AML-193 (cell line): Measurements from ENCODE around the gene TIGD6.
"Not testable (repeated sequence)": the region's sequence is repeated elsewhere in the genome, so short reads cannot be mapped to it uniquely, and the experiment has no call there.

Experiments used
- DNase-seq, 2 experiments: peaks; one replicate each; lab custom pipeline; 2025; lab: John Stamatoyannopoulos, UW

The TIGD6 gene

GRCh38 chr5:149975409-149975808 lies 25.0 kb downstream of the TIGD6 start:
- DNase-seq: no peak

GRCh38 chr5:149969181-149969930 lies 31.1 kb downstream of the TIGD6 start:
- DNase-seq: no peak

DNA sequence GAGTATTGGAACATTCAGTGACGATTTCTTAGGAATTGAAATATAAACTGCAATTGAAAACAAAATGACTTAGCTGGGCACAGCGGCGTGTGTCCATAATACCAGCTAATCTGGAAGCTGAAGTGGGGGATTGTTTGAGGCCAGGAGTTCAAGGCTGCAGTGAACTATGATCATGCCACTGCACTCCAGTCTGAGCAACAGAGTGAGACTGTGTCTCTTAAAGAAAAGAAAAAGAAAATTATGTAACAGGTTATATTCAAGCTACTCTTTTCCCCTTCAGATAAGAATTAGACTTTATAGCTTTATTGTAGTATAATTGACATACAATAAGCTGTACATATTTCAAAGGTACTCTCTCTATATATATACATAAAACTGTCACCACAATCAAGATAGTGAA lies 33.5 kb downstream of the TIGD6 start:
- no peak for DNase-seq

GRCh38 chr5:149963729-149964128 lies 36.7 kb downstream of the TIGD6 start:
- DNase-seq: no peak

- DNase-seq: no peak
These were observed 37.7 kb downstream of the TIGD6 start for GRCh38 chr5:149962601-149963300.

- DNase-seq: peak; percentile 43 to 56
These were observed 38.5 kb downstream of the TIGD6 start for GRCh38 chr5:149961957-149962409.

DNA sequence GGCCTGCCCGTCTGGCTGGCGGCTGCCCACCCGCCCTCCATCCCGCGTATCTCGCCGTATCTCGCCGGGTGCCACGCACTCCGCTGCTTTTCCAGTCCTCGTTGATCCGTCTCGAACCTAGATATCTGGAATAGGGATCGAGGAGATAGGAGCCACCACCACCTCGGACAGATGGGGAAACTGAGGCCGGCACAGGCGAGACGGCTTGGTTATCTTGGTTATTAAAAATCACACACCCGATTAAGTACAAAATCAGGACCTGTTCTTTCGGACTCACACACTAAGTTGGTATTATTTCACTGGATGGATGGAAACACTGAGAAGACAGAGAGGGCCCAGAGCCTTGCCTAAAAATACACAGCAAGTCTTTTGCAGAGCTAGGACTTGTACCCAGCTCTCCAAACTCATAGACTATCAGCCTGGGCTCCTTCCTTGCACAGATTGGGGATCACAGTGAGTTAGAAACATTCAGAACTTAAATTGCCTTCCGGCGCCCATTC lies 39.2 kb downstream of the TIGD6 start:
- no peak for DNase-seq

DNA sequence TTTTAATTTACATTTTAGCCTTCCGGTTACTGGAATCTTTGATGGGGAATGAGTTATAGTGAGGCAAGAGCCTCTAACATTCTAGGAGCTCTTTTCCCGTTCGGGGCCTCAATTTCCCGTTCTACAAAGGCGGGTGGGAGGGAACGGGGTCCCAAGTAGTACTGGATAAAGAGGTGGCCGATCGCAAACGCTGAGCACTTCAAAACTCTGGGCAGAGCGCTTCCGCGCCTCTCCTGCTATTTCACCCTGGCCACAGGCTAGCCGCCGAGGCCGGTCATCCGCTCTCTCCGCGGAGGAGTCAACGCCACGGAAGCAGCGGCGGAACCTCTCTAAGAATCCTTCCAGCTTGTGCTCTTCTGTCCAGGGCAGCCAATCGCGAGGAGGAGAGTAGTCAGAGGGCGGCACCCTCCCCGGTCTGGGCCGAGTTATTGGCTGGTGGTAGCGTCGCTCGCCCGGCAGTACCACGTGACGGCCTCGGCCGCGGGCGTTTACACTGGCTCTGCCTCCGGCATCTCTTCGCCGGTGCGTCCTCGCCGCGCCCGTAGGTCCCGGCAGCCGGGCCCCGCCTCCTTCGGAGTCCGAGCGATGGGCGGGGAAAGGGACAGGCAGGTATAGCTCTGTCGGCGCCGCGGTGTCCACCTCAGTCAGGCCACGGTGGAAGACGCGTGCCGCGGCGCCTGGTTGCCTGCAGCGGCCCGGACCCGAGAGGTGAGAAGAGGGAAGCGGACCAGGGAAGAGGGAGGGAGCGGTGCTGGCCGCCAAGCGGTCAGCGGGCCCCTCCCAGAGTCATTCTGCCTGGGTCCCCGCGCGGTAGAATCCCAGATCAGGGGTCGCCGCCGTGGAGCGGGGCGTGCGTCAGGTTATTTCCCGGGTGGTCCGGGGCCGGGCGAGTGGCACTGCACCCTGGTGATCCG lies 39.9 kb downstream of the TIGD6 start, which contains the start of gene SLC26A2:
TSS of gene SLC26A2 (plus strand) at position 487 of the 914 bp plus-strand sequence. CDS start 16,895 bp downstream, outside the sequence.
- peak; percentile 96 for DNase-seq

GRCh38 chr5:149959406-149960236 lies 40.8 kb downstream of the TIGD6 start:
- peak; percentile 50 to 57 for DNase-seq

DNA sequence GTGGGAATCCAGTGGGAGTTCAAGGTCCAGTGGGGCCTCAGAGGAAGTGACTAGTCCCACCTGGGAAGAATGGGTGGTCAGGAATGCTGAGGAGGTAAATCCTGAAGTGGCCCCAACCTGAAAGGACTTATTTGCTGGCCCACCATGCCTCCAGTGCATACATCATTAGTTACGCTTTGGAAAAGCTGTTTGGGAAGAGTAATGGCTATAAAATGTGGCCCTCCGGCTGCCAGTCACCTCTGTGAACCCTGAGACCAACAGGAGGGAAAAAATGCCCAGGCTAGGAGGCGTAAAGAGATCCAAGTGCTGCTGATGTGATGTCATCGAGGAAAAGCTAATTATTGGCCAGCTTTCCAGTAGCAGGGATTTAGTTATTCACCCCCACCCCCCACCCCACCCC lies 42.6 kb downstream of the TIGD6 start:
- no peak for DNase-seq

- no peak for DNase-seq
These were observed 43.8 kb downstream of the TIGD6 start for GRCh38 chr5:149956685-149957084.

DNA sequence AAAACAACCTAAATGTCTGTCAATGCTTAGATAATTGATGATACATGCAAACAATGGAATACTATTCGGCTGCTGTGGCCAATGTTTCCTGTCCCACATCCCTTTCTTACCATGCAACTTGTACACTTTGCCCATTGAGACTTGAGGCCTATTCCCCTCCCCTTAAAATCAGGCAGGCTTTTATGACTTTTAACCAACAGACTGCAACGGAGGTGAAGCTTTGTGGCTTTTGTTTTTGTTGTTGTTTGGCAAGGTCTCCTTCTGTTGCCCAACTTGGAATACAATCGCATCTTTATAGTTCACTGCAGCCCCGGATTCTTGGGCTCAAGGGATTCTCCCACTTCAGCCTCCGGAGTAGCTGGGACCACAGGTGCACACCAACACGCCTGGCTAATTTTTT lies 45.7 kb downstream of the TIGD6 start:
- no peak for DNase-seq

- no peak for DNase-seq
These were observed 46.9 kb downstream of the TIGD6 start for GRCh38 chr5:149953436-149954121.

GRCh38 chr5:149951138-149951749 lies 49.2 kb downstream of the TIGD6 start:
- DNase-seq: peak in 1 of 2 experiments; percentile 5

DNA sequence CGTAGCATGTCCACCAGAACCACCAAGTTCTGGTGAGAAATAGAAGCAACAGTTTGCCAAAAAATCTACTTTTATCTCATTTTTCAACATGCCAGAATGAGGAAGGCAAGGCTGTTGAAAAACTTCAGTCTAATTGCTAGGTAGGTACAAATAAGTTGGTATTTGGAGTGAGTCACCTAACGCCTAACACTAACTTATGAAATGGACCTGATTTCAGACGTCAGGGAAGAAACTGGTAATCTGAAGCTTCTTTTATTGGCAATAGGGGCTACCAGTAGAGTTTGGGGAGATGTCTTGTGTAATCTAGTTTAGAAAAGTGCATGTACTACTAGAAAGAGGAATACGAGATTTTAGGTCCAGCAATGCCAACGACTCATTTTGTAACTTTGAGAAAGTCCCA lies 51.5 kb downstream of the TIGD6 start:
- DNase-seq: no peak

DNA sequence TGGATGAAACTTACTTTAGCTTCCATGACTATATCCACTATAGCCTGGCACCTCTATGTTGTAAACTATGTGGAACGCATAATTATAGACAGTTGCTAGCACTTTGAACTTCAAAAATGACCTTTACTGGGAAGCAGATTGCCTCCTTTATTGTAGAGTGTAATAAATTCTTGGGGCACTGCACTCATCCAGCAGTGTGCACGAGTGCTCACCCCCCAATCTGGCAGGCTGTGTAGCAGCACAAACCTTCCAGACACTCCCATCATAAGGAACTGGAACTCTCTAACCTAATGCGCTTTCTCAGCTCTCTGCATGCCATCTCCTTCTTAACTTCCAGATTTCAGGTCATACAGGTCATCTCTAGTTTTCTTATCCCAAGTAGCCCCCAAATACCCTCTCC lies 54.3 kb downstream of the TIGD6 start:
- no peak for DNase-seq

GRCh38 chr5:149944666-149945065 lies 55.8 kb downstream of the TIGD6 start, which contains the start of gene PDE6A:
Gene PDE6A (minus strand): TSS chr5:149944793. CDS start chr5:149944673, 120 bp downstream.
- DNase-seq: no peak

DNA sequence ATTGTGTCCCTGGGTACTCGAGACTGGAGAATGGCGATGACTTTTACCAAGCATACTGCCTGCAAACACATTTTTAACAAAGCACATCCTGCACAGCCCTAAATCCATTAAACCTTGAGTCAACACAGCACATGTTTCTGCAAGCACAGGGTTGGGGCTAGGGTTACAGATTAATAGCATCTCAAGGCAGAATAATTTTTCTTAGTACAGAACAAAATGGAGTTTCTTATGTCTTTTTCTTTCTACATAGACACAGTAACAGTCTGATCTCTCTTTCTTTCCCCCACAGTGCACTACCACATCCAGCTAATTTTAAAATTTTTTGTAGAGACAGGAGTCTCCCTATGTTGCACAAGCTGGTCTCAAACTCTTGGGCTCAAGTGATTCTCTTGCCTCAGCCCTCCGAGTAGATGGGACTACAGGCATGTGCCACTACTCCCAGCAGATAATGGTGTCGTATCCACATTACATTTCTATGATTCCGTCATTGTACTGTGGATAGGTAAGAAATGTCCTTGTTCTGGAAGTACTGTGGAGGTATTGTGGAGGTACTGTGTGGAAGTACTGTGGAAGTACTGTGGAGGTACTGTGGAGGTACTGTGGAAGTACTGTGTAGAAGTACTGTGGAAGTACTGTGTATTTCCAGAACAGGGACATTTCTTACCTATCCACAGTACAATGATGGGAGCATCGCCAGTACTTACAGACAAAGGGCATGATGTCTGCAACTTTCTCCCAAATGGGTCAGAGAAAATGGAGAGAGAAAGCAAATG lies 57.1 kb downstream of the TIGD6 start:
- DNase-seq: not testable (repeated sequence)
